HG03575 (cell line): ENCODE measurements around the gene SASH1.

Experiments
- ATAC-seq: cut with Tn5 transposase; IDR thresholded peaks from one replicate; pipeline ENCODE4 v1.9.1; 2021; ENCODE audit not compliant: unreplicated experiment, insufficient number of reproducible peaks, low FRiP score; ENCODE audit errors: extremely low read depth

Gene SASH1

GRCh38 chr6:148467926-148468325 lies 125.3 kb downstream of the SASH1 start:
- no peak for ATAC-seq

DNA sequence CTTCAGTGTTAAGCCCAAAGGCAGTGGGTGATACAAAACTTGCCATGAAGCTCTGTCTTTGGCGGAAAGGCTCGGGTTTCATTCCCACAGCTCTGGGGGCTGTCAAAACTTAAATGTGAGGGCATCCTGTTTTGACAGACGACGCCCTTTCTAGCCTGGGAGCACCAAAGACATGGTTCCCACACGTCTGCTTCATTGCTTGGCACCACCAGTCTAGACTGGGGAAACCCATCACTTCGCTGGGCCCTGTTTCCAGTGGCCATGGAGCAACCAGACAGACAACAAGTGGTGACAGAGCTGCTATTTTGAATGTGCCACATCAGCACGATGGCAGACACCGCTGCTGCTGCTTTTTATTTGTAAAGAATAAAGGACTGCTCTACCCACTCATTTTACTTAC lies 127.5 kb downstream of the SASH1 start:
- no peak for ATAC-seq

- no peak for ATAC-seq
Measured at GRCh38 chr6:148470606-148471465, 128.2 kb downstream of the SASH1 start.

DNA sequence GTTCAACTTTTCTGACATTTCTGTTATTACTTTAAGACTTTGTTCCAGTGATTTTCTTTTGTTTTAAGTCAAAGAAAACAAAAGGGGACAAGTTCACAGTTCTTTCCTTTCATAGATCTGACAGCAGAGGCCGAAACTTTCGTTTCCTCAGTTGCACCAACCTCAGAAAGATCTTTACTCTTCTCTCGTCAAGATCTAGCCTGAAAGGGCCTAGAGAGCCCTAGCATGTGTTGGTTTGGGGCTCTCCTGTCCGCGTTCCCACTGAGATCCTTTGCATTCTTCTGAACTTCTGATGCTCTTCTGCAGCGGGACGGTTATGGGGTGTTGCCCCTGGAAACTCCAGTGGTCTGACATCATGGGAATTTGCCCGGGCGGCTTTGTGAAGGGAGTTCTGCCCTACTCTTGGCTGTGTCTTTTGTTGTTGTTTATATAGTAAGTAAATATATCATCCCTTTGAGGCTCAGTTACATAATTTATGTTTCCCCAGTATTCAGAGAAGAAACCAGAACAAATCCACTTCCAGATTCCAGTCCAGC lies 129.1 kb downstream of the SASH1 start:
- ATAC-seq: no peak

DNA sequence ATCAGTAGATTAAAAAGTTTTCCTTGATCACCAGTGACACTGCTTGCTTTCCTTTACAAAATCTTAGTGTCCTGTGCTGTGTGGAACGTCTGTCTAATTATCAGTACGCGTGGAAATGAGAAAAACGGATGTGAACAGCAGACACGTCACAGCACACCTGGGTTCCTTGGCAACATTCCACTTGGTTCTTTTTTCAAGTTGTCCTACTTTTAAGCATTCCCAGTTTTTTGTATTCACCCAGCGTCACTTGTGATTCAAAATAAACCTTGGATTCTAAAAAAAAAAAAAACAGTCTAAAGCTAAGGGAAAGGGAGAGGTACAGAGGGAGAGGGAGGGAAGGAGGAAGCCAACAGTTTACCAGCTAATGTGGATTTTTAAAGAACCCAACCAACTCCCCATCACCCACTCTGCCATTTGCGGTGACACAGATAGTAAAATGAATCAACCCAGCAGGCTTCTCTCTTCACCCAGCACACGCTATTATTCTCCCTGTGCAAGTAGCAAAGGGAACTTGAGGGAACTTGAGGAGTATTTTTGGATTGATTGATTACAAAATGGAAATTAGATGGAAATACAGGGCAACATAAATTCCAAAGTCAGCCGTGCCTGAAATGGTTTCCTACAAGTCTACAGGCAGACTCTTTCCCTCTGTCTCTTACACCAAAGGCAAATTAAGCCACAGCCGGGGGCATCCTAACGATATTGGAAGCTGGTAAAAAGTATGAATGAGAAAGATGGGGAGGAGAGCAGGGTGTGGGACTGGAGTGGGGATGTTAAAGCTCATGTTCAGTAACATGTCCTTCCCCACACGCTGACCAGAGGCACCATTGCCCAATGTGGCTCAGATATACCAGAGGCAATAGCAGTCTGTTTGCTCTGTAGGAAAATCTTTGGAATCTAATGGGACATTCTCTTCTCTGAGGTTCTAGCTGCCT lies 129.8 kb downstream of the SASH1 start:
- no peak for ATAC-seq

DNA sequence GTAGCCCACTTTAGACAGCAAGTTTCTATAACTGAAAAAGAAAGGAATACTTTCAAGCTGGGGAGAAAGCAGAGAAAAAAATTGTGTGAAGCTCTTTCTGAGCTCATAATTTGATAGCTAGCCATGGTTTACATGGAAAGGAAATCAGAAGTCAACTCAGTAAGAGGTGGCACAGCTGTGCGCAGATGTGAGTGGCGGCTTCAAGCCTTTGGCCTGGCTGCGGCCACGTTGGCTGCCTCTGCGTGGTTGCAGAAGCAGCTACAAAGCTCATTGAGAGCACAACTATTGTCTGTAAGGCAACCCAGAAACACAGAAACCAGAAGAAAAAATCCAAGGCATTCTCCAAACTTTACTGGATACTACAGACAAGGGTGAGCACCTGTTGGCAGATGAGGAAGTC lies 136.9 kb downstream of the SASH1 start:
- ATAC-seq: no peak

- no peak for ATAC-seq
Measured at GRCh38 chr6:148487461-148487860, 144.8 kb downstream of the SASH1 start.

DNA sequence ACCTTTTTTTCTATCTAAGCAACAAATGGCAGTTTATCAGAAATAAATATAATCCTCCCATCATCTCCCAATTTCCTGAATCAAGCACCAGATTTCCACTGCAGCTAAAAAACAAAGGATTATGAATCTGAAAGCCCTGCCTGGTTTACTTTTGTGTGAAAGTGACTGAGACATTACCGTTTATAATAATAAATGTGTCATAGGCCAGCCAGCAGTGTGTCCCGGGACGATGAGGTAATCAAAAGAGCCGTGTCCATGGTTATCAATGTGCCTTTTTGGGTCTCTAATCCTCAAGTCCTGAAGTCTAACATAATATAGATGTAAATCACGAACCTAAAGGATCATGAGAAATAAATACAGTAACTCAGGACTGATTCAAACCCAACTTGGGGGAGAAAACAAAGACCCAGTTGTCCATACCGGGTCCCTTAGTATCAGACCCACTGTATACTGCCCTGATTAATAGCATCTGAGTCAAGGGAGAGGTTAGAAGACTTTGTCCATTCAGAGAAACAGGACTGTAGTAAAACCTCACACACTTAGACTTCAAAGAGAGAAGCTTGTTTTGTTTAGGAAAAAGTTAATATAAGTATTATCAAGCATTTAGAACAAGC lies 149.1 kb downstream of the SASH1 start:
- ATAC-seq: no peak

GRCh38 chr6:148492654-148493290 lies 150.1 kb downstream of the SASH1 start:
- ATAC-seq: no peak

DNA sequence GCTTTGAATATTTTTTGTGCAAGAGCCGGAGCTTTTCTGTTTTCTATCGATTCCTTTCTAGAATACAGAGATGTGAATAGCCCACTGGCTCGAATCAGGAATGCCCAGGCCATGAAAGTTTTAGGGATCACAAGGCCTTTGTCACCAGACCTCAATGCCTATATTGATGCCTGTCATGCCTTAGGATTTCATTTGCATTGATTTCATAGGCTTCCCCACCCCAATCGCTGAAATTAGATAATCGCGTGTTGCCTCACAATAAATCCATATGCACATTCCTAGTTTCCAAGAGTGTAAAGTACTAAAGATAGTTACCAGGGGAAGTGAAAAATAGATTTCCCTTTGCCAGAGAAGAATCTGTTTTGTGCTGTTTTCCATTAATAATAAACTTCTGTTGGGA lies 150.8 kb downstream of the SASH1 start:
- ATAC-seq: no peak

- no peak for ATAC-seq
Measured at GRCh38 chr6:148494226-148494625, 151.6 kb downstream of the SASH1 start.

GRCh38 chr6:148495029-148495428 lies 152.4 kb downstream of the SASH1 start:
- ATAC-seq: no peak

DNA sequence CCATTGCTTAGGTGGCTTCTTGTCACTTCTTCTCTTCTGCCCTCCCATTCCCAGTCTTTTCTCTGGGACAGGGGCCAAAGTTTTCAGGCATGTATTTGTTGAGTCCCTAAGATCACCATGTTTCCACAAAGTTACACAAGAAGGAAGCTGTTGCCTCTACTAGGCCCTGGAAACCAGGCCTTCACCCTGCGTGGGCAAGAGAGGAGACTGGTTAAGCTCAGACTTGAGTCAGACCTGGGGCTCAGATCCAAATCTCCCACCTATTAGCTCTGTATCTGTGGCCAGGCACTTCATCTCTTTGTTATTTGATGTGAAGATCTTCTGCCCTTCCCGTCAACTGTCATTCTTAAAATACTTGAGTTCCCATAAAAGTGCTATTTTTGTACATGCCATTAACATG lies 154.6 kb downstream of the SASH1 start:
- ATAC-seq: no peak

DNA sequence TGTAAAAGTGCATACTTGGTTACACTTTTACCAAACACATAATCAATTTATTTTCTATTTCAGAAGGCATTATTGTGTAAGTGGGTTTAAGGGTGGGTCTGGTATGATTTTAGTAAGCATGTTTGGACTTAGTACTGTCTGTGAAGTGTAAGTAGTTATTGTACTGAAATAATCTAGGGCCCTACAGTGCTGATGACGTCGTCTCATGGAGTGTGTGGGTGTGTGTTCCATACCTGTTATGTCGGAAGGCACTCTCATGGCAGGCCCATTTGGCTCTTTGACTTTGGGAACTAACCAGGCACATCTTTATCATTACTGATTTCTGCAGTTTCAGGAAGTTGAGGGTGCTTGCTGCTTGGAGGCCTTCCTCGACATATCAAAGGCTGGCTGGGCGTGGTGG lies 155.1 kb downstream of the SASH1 start:
- no peak for ATAC-seq

DNA sequence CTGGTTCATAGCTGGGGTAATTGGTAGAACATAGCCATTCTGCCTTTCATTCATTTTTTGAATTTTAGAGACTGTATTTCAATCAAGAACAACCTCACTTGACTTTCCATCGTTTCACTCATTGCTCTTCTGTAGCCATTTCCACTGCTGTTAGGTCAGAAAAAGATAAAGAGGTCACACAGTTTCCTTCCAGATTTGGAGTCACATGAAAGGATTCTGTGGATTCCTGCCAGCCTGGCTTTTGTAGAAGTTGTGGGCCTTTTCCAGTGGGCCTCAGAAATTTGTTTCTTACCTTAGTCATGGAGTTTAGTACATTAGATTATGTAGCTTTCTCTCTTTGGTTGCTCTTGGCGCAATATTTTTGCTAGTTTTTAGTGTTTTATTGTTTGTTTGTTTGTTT lies 157.8 kb downstream of the SASH1 start:
- no peak for ATAC-seq

DNA sequence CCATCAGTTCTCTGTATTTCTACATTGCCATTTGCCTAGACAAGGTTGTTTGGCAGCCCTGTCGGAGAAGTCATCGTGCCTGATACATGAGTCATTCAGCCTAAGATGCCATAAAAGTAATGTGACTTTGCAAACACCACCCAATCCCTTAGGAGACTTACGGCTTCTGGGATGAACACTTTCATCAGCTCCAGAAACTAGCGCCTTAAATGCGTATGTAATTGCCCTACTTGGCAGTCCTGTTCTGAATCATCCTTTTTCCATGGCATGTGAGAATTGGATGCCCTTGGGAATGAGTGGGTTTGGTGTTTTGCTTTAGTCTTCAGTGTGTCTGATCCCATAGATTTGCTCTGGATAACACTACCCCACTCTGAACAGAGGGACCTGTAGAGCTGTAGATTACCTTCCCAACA lies 158.5 kb downstream of the SASH1 start:
- no peak for ATAC-seq

DNA sequence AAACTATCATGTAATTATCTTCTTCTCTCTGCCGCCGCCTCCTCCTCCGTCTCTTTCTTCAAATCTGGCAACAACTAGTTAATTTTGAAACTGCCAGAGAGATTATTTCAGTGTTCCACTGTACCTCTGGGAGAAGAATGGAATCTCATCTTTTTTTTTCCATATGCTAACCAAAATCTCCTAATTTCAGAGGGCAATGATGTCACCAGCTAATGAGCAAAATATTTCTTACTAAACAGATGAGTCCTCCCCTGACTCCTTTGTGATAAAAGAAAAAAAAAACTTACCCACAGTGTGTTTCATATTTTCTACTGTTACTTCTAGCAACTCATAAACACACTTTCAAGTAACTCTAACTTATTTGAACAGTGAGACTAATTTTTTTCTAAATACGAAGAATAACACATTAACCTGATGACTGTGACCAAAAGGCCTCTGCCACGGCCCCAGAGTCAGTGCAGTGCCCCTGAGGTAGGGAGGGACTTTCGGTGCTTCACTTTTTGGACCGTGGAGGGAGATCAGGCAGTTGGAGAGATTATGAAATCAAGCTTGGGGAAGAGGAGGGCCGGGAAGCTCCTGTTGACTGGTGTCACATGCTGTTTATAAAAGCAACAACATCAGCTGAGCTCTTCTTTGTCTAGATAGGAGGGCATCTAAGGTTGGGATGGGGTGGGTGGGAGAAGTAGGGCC lies 159.6 kb downstream of the SASH1 start:
- no peak for ATAC-seq

DNA sequence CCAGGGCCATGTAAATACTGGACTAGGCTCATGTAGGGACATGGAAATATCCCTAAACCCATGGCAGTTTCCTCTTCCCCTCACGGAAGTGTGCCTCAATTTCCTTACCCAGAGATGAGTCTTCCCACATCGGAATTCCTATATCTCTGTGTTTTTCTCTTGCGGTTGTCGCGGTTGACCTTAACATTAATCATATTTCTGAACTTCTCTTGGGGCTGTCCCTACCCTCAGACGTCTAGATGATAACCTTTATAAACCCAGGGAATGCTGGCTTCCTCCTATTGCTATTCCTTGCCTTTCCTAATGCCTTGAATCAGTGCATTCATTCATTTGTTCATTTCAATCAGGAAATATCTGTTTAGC lies 160.1 kb downstream of the SASH1 start:
- ATAC-seq: no peak
